Measurements from ENCODE around the gene FAM3D.

DNA sequence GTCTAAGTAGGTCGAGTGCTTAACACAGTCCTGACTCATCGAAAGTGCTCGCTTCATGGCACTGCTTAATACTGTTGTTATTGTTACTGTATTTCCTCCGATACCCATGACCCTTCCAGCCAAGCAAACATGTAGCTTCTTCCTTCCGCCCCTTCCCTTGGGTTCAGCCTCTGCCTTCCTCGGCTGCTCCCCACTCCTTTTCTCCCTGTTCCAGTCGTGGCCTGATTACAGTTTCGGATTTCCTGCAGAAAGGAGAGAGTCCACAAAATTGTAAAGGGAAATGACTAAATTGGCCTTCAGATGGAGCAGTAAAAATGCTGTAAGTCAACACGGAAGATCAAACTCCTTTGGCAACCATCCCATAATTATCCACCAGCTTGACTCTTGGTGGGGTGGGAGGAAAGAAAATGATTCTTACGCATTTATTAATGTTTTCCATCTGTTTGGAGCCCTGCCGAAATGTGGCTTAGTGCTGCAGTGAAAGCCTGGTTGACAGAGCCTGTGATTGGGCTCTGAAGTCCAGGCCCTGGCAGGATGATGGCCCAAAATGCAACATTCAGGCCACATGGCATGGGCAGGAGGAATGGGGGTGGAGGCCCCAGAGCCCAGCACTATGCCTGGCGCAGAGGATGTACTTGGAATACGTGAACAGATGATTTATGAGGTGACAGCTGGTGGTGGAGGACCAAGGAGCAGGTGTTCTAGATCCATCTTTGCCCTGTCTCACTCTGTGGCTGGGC, 37.6 kb downstream of the FAM3D start:
- TF ChIP-seq, protein P1, sequence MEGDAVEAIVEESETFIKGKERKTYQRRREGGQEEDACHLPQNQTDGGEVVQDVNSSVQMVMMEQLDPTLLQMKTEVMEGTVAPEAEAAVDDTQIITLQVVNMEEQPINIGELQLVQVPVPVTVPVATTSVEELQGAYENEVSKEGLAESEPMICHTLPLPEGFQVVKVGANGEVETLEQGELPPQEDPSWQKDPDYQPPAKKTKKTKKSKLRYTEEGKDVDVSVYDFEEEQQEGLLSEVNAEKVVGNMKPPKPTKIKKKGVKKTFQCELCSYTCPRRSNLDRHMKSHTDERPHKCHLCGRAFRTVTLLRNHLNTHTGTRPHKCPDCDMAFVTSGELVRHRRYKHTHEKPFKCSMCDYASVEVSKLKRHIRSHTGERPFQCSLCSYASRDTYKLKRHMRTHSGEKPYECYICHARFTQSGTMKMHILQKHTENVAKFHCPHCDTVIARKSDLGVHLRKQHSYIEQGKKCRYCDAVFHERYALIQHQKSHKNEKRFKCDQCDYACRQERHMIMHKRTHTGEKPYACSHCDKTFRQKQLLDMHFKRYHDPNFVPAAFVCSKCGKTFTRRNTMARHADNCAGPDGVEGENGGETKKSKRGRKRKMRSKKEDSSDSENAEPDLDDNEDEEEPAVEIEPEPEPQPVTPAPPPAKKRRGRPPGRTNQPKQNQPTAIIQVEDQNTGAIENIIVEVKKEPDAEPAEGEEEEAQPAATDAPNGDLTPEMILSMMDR (IDR thresholded peaks at IDR 0.05) = no peak
- TF ChIP-seq POLR2A (IDR thresholded peaks at IDR 0.05) (no peak), POLR2AphosphoS5 (IDR thresholded peaks at IDR 0.05) (no peak), EP300 (IDR thresholded peaks at IDR 0.05) (no peak)
